ENCODE measurements around the gene STIMATE. TPM values are rescaled to one million over a fixed set of nuclear protein-coding genes. Genes with fewer than 3 reads are reported as not detected.

STIMATE gene
- polyA plus RNA-seq, 3 donors, result 8.9 to 49.9 (median 11.7) TPM

- no peaks in the 10 kb centered on the region for H3K4me1 ChIP-seq (ENCODE audit: control insufficient read depth in 1 of 2, insufficient read depth in 2 of 2, low read length in 2 of 2)
- H4K20me1 ChIP-seq (ENCODE audit: insufficient read depth, low read length), result no peaks in the 10 kb centered on the region
- no peak for TF ChIP-seq CTCF (IDR thresholded peaks at IDR 0.05)
- intact Hi-C loops (cut with micrococcal nuclease), result loop anchor here in 1 of 2 donors (5.0 kb wide), 1 partner anchor 82 kb away; no protein-coding TSS in a partner anchor
- 98% methylated on average over 9 of the region's 10 CpGs for WGBS (ENCODE audit: insufficient coverage)
- H2AFZ ChIP-seq (ENCODE audit: insufficient read depth, low read depth, low read length, poor library complexity, severe bottlenecking), result no peak overlapping the region
- H3K4me2 ChIP-seq (replicated peaks; ENCODE audit: extremely low read depth, low read length, poor library complexity, severe bottlenecking), result no peak overlapping the region
- H3K79me2 ChIP-seq (ENCODE audit: insufficient read depth, low read length), result no peaks in the 10 kb centered on the region
- DNase-seq, result no peak
- H3K9ac ChIP-seq (ENCODE audit: insufficient read depth, low read length, poor library complexity, severe bottlenecking), result no peak overlapping the region
- peaks cover 0 to 3% (median 2%) of the 10 kb centered on the region in 3 donors for H3K27me3 Mint-ChIP-seq (ENCODE audit: low read depth in 3 of 3)
- no peaks in the 10 kb centered on the region for H3K9me3 Mint-ChIP-seq
- H3K36me3 Mint-ChIP-seq, result peaks cover 9 to 27% of the 10 kb centered on the region in 2 donors
- H3K4me1 Mint-ChIP-seq, result no peaks in the 10 kb centered on the region
- H3K36me3 ChIP-seq (replicated peaks in 1 of 2; ENCODE audit: control insufficient read depth in 1 of 2, insufficient read depth in 2 of 2, low read length in 2 of 2), result peaks cover 5 to 26% of the 10 kb centered on the region in 2 donors
- H3K4me3 Mint-ChIP-seq, result no peak overlapping the region
- no peak overlapping the region for H3K27ac ChIP-seq (ENCODE audit: low read depth in 1 of 2, low read length in 2 of 2)
- no peak overlapping the region for H3K27ac Mint-ChIP-seq
- no peak overlapping the region for H3K4me3 ChIP-seq (replicated peaks in 1 of 3; ENCODE audit: low read depth in 2 of 3, low read length in 3 of 3)
- no peaks in the 10 kb centered on the region for H3K27me3 ChIP-seq (ENCODE audit: control insufficient read depth in 2 of 2, insufficient read depth in 2 of 2, low read length in 2 of 2)
- H3K9me3 ChIP-seq (replicated peaks in 1 of 2; ENCODE audit: control insufficient read depth in 1 of 2, insufficient read depth in 1 of 2, low read length in 2 of 2), result no peaks in the 10 kb centered on the region
Measured at GRCh38 chr3:52824037-52824436, 73.3 kb downstream of the STIMATE start.

- Mint-ChIP-seq H3K4me3 (no peak overlapping the region), H3K36me3 (peaks cover 9 to 23% of the 10 kb centered on the region in 2 donors), H3K4me1 (no peaks in the 10 kb centered on the region), H3K27ac (no peak overlapping the region), H3K27me3 (ENCODE audit: low read depth in 3 of 3) (peaks cover 0 to 2% (median 1%) of the 10 kb centered on the region in 3 donors), H3K9me3 (no peaks in the 10 kb centered on the region)
- H3K4me3 ChIP-seq (replicated peaks in 1 of 3; ENCODE audit: low read depth in 2 of 3, low read length in 3 of 3), result no peak overlapping the region
- no peak overlapping the region for H3K9ac ChIP-seq (ENCODE audit: insufficient read depth, low read length, poor library complexity, severe bottlenecking)
- intact Hi-C loops (cut with micrococcal nuclease), result loop anchor here in 1 of 2 donors (5.0 kb wide), 1 partner anchor 80 kb away; no protein-coding TSS in a partner anchor
- H3K4me1 ChIP-seq (ENCODE audit: control insufficient read depth in 1 of 2, insufficient read depth in 2 of 2, low read length in 2 of 2), result no peaks in the 10 kb centered on the region
- H2AFZ ChIP-seq (ENCODE audit: insufficient read depth, low read depth, low read length, poor library complexity, severe bottlenecking), result no peak overlapping the region
- WGBS (ENCODE audit: insufficient coverage), result 98% methylated on average over 4 of the region's 5 CpGs
- H3K79me2 ChIP-seq (ENCODE audit: insufficient read depth, low read length), result no peaks in the 10 kb centered on the region
- DNase-seq, result no peak
- TF ChIP-seq CTCF (IDR thresholded peaks at IDR 0.05), result no peak
- no peak overlapping the region for H3K27ac ChIP-seq (ENCODE audit: low read depth in 1 of 2, low read length in 2 of 2)
- H3K4me2 ChIP-seq (replicated peaks; ENCODE audit: extremely low read depth, low read length, poor library complexity, severe bottlenecking), result no peak overlapping the region
- no peaks in the 10 kb centered on the region for H3K9me3 ChIP-seq (replicated peaks in 1 of 2; ENCODE audit: control insufficient read depth in 1 of 2, insufficient read depth in 1 of 2, low read length in 2 of 2)
- H3K27me3 ChIP-seq (ENCODE audit: control insufficient read depth in 2 of 2, insufficient read depth in 2 of 2, low read length in 2 of 2), result no peaks in the 10 kb centered on the region
- H3K36me3 ChIP-seq (replicated peaks in 1 of 2; ENCODE audit: control insufficient read depth in 1 of 2, insufficient read depth in 2 of 2, low read length in 2 of 2), result peaks cover 5 to 26% of the 10 kb centered on the region in 2 donors
- no peaks in the 10 kb centered on the region for H4K20me1 ChIP-seq (ENCODE audit: insufficient read depth, low read length)
Measured at GRCh38 chr3:52822363-52822762, 75.0 kb downstream of the STIMATE start.
